Colonic mucosa (tissue), 4 donors: ENCODE results near the gene IDH3B. TPM values are rescaled to one million over a fixed set of nuclear protein-coding genes. Genes with fewer than 3 reads are reported as not detected.
A peak's percentile ranks its signal among the peaks of the same experiment; 100 is the strongest.

ENCODE experiments used
- DNase-seq: peaks from one replicate; pipeline ENCODE4 v3.0.0-alpha.2; 2020
- H3K27ac ChIP-seq: fragments of 200-600 bp; one replicate; pipeline ENCODE4 v1.8.0; 2021
- H3K27me3 ChIP-seq: fragments of 200-600 bp; one replicate; pipeline ENCODE4 v1.8.0; 2021
- H3K36me3 ChIP-seq: fragments of 200-600 bp; one replicate; pipeline ENCODE4 v1.8.0; 2021
- H3K4me1 ChIP-seq: fragments of 200-600 bp; one replicate; pipeline ENCODE4 v1.8.0; 2021; ENCODE audit warnings: mild to moderate bottlenecking
- H3K4me3 ChIP-seq: fragments of 200-600 bp; one replicate; pipeline ENCODE4 v1.8.0; 2021
- H3K9ac ChIP-seq, 2 donors: one replicate each; pipeline ENCODE4 v1.7.0; 2013; ENCODE audit warnings: control low read depth in 2 of 2, low read depth in 2 of 2, low read length in 2 of 2
- H3K9me3 ChIP-seq: fragments of 200-600 bp; one replicate; pipeline ENCODE4 v1.8.0; 2021
- intact Hi-C: fragments of 100-400 bp; cut with DNase I; formaldehyde crosslinking; loops from one replicate; pipeline ENCODE4 v1.14.1; 2022
- microRNA-seq: library from miRNA; unstranded; fragments of <30 nt; microRNA quantifications from one replicate; pipeline ENCODE4, GENCODE V29; 2019
- total RNA-seq, 2 donors: library from RNA; stranded (reverse); fragmentation: NEBNext Ultra II Directional in 1 of 2; extraction: Animal tissue kit (Norgen Biotek cat#: 25700) in 1 of 2; gene quantifications; one replicate each; pipeline ENCODE4 v1.2.1, GENCODE V29; 2021
- TF ChIP-seq, protein P1 (sequence below): fragments of 200-600 bp; IDR thresholded peaks from one replicate; pipeline ENCODE4 v1.8.0; 2022; ENCODE audit warnings: antibody characterized with exemption, mild to moderate bottlenecking
- donor health status: healthy.
- donor health status: DM: no; HTN: no; CAD: no.
- donor health status: DM: no; HTN: no; CAD: no.

The IDH3B gene
- total RNA-seq, 2 donors from 2014 or later = 117 to 140 TPM

- no peaks in the 10 kb centered on the region for H3K4me1 ChIP-seq
- no peak overlapping the region for H3K4me3 ChIP-seq
- no peaks in the 10 kb centered on the region for H3K27me3 ChIP-seq
- no peak for DNase-seq
- H3K9me3 ChIP-seq = no peaks in the 10 kb centered on the region
- no peaks in the 10 kb centered on the region for H3K36me3 ChIP-seq
- TF ChIP-seq, protein P1, sequence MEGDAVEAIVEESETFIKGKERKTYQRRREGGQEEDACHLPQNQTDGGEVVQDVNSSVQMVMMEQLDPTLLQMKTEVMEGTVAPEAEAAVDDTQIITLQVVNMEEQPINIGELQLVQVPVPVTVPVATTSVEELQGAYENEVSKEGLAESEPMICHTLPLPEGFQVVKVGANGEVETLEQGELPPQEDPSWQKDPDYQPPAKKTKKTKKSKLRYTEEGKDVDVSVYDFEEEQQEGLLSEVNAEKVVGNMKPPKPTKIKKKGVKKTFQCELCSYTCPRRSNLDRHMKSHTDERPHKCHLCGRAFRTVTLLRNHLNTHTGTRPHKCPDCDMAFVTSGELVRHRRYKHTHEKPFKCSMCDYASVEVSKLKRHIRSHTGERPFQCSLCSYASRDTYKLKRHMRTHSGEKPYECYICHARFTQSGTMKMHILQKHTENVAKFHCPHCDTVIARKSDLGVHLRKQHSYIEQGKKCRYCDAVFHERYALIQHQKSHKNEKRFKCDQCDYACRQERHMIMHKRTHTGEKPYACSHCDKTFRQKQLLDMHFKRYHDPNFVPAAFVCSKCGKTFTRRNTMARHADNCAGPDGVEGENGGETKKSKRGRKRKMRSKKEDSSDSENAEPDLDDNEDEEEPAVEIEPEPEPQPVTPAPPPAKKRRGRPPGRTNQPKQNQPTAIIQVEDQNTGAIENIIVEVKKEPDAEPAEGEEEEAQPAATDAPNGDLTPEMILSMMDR = no peak
- no peak overlapping the region for H3K9ac ChIP-seq
- no peak overlapping the region for H3K27ac ChIP-seq
- intact Hi-C loops = no loop called here
Measured at GRCh38 chr20:2612073-2612472, 51.9 kb downstream of the IDH3B start.

DNA sequence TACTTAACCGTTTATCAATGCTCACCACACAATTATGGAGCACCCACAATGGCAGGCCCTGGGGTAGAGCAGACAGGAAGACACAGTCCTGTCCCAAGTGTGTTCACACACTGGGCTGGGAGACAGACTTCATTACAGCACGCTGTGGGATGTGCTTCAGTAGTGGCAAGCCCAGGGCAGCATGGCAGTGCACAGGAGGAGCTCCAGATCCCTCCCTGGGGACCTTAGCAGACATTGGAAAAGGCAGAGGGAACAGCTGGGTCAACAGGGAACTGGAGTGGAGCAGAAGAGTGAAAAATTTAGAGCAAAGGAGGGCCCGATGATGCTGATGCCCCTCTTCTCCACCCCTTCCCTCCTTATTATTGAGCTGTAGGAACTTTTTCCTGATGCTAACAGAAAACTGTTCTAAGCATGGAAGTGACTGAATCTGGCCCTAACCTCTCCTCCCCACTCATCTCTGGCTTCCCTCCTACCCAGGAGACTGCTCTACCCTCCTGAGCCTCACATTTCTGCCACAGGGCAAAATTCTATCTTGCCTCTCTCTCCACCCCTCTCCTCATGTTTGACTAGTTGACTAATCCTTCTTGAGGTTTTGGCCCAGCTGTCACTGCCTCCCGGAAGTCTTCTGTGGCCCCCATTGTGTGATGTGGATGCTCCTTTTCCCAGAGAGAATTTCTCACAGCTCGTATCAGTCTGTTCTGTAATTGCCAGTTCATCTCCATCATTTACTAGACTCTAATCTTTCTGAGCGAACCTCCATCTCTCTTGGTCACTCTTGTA lies 52.9 kb downstream of the IDH3B start:
- Histone ChIP-seq H3K27me3 (no peaks in the 10 kb centered on the region), H3K9me3 (no peaks in the 10 kb centered on the region), H3K36me3 (no peaks in the 10 kb centered on the region), H3K4me1 (no peaks in the 10 kb centered on the region), H3K9ac (no peak overlapping the region), H3K4me3 (no peak overlapping the region), H3K27ac (no peak overlapping the region)
- intact Hi-C loops = no loop called here
- TF ChIP-seq, protein P1 = no peak
- no peak for DNase-seq

DNA sequence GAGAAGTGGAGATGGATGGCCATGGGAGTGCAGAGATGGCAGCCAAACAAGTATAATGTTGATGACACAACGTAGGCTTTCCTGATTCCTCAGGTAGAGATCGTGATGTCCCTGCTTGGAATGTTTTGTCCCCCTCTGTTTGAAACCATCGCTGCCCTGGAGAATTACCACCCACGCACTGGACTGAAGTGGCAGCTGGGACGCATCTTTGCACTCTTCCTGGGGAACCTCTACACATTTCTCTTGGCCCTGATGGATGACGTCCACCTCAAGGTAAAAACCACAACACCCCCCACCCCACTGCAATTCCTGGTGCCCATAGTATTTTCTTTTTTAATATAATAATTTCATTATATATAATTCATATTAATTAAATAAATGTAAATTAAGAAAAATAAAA lies 53.7 kb downstream of the IDH3B start:
- intact Hi-C loops = no loop called here

More for the DNA sequence above, 53.7 kb downstream of the IDH3B start:
- no peaks in the 10 kb centered on the region for H3K9me3 ChIP-seq
- no peaks in the 10 kb centered on the region for H3K27me3 ChIP-seq
- no peak overlapping the region for H3K9ac ChIP-seq
- no peak overlapping the region for H3K27ac ChIP-seq
- no peaks in the 10 kb centered on the region for H3K36me3 ChIP-seq
- H3K4me1 ChIP-seq = no peaks in the 10 kb centered on the region
- DNase-seq = no peak
- H3K4me3 ChIP-seq = no peak overlapping the region
- TF ChIP-seq, protein P1 = no peak

Small RNAs within 50 kb of the gene (microRNA-seq; reads per million reads assigned to microRNA genes)
- gene MIR1292 = 18.2 reads per million, percentile 26 among the genes with 10 or more reads in this experiment

Other genes with a start within 250 kb of the IDH3B start
- 100 to 1,000 TPM; 150 to 311 TPM for gene SNRPB, start 193.4 kb downstream of the IDH3B start, total RNA-seq
- 1 to 10 TPM; 6.5 to 8.5 TPM for gene ZNF343, start 155.3 kb downstream of the IDH3B start, total RNA-seq
- under 1 TPM in 1 of 2 donors, not detected in 1; 0.25 TPM for gene TMC2, start 127.6 kb downstream of the IDH3B start, total RNA-seq
- 100 to 1,000 TPM in 1 of 2 donors, 10 to 100 TPM in 1; 66.3 to 186 TPM for gene NOP56, start 11.6 kb downstream of the IDH3B start, total RNA-seq
- 1 to 10 TPM; 2.0 to 7.5 TPM for gene EBF4, start 28.6 kb upstream of the IDH3B start, total RNA-seq
- 1 to 10 TPM in 1 of 2 donors, under 1 TPM in 1; 0.98 to 1.1 TPM for gene CPXM1, start 136.4 kb upstream of the IDH3B start, total RNA-seq
- not detected for gene C20orf141, start 150.8 kb upstream of the IDH3B start, total RNA-seq
- not detected for gene TMEM239, start 152.1 kb upstream of the IDH3B start, total RNA-seq
- gene PCED1A, start 176.4 kb upstream of the IDH3B start, total RNA-seq = 10 to 100 TPM; 21.7 to 24.8 TPM
- 10 to 100 TPM; 35.7 to 40.5 TPM for gene VPS16, start 176.5 kb upstream of the IDH3B start, total RNA-seq
- gene PTPRA, start 209.3 kb upstream of the IDH3B start, total RNA-seq = 10 to 100 TPM; 30.3 to 55.2 TPM